ENCODE measurements around the gene HSD3B2. TPM values are rescaled to one million over a fixed set of nuclear protein-coding genes. Genes with fewer than 3 reads are reported as not detected.

The HSD3B2 gene
- total RNA-seq, 1 donor from 2014 or later: not detected

- no peaks in the 10 kb centered on the region for H3K9me3 Mint-ChIP-seq (ENCODE audit: unreplicated experiment)
- peaks cover 3% of the 10 kb centered on the region for H3K27me3 Mint-ChIP-seq (ENCODE audit: unreplicated experiment)
- no peak overlapping the region for H3K4me3 Mint-ChIP-seq (ENCODE audit: unreplicated experiment)
- TF ChIP-seq, protein P1, sequence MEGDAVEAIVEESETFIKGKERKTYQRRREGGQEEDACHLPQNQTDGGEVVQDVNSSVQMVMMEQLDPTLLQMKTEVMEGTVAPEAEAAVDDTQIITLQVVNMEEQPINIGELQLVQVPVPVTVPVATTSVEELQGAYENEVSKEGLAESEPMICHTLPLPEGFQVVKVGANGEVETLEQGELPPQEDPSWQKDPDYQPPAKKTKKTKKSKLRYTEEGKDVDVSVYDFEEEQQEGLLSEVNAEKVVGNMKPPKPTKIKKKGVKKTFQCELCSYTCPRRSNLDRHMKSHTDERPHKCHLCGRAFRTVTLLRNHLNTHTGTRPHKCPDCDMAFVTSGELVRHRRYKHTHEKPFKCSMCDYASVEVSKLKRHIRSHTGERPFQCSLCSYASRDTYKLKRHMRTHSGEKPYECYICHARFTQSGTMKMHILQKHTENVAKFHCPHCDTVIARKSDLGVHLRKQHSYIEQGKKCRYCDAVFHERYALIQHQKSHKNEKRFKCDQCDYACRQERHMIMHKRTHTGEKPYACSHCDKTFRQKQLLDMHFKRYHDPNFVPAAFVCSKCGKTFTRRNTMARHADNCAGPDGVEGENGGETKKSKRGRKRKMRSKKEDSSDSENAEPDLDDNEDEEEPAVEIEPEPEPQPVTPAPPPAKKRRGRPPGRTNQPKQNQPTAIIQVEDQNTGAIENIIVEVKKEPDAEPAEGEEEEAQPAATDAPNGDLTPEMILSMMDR (IDR thresholded peaks at IDR 0.05; ENCODE audit: partially characterized antibody, unreplicated experiment): no peak
- H3K4me1 Mint-ChIP-seq (ENCODE audit: low read depth, unreplicated experiment): peaks cover 3% of the 10 kb centered on the region
- H3K36me3 Mint-ChIP-seq (ENCODE audit: unreplicated experiment): no peaks in the 10 kb centered on the region
- no peak overlapping the region for H3K27ac Mint-ChIP-seq (ENCODE audit: unreplicated experiment)
- DNase-seq: no peak
These were observed 53.1 kb downstream of the HSD3B2 start for GRCh38 chr1:119467857-119468668.

DNA sequence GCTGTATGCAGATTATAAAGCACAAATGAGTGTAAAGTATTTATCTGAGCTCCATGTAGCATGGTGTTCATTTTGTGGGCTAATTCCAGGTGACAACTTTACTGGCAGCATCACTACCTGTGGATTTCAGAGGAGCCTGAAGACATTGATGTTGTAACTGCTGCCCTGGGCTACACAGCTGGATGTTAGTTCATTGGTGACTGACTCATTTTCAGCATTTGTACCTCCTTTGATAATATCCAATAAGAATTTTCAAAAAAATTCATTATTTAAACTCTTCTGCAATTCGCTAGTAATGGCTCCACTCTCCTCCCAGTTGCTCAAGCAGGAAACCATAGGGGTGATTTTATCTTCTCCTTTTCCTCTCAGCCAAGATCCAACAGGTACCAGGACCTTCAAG, 54.8 kb downstream of the HSD3B2 start:
- no peak for DNase-seq
- H3K27ac Mint-ChIP-seq (ENCODE audit: unreplicated experiment): no peak overlapping the region
- no peaks in the 10 kb centered on the region for H3K36me3 Mint-ChIP-seq (ENCODE audit: unreplicated experiment)
- peaks cover 3% of the 10 kb centered on the region for H3K4me1 Mint-ChIP-seq (ENCODE audit: low read depth, unreplicated experiment)
- no peak overlapping the region for H3K4me3 Mint-ChIP-seq (ENCODE audit: unreplicated experiment)
- TF ChIP-seq, protein P1 (IDR thresholded peaks at IDR 0.05; ENCODE audit: partially characterized antibody, unreplicated experiment): no peak
- no peaks in the 10 kb centered on the region for H3K9me3 Mint-ChIP-seq (ENCODE audit: unreplicated experiment)
- peaks cover 3% of the 10 kb centered on the region for H3K27me3 Mint-ChIP-seq (ENCODE audit: unreplicated experiment)

- Mint-ChIP-seq H3K4me3 (ENCODE audit: unreplicated experiment) (no peak overlapping the region), H3K9me3 (ENCODE audit: unreplicated experiment) (no peaks in the 10 kb centered on the region), H3K27me3 (ENCODE audit: unreplicated experiment) (peaks cover 3% of the 10 kb centered on the region), H3K4me1 (ENCODE audit: low read depth, unreplicated experiment) (peaks cover 3% of the 10 kb centered on the region), H3K27ac (ENCODE audit: unreplicated experiment) (no peak overlapping the region), H3K36me3 (ENCODE audit: unreplicated experiment) (no peaks in the 10 kb centered on the region)
- DNase-seq: no peak
- TF ChIP-seq, protein P1 (IDR thresholded peaks at IDR 0.05; ENCODE audit: partially characterized antibody, unreplicated experiment): no peak
These were observed 55.4 kb downstream of the HSD3B2 start for GRCh38 chr1:119470377-119470776.

- DNase-seq: no peak
- Mint-ChIP-seq H3K27ac (ENCODE audit: unreplicated experiment) (no peak overlapping the region), H3K27me3 (ENCODE audit: unreplicated experiment) (peaks cover 6% of the 10 kb centered on the region), H3K36me3 (ENCODE audit: unreplicated experiment) (no peaks in the 10 kb centered on the region), H3K9me3 (ENCODE audit: unreplicated experiment) (no peaks in the 10 kb centered on the region), H3K4me1 (ENCODE audit: low read depth, unreplicated experiment) (peaks cover 3% of the 10 kb centered on the region), H3K4me3 (ENCODE audit: unreplicated experiment) (no peak overlapping the region)
- TF ChIP-seq, protein P1 (IDR thresholded peaks at IDR 0.05; ENCODE audit: partially characterized antibody, unreplicated experiment): no peak
These were observed 56.0 kb downstream of the HSD3B2 start for GRCh38 chr1:119470958-119471357.

GRCh38 chr1:119471566-119471965, 56.6 kb downstream of the HSD3B2 start:
- Mint-ChIP-seq H3K36me3 (ENCODE audit: unreplicated experiment) (no peaks in the 10 kb centered on the region), H3K27me3 (ENCODE audit: unreplicated experiment) (peaks cover 6% of the 10 kb centered on the region), H3K4me1 (ENCODE audit: low read depth, unreplicated experiment) (peaks cover 3% of the 10 kb centered on the region), H3K4me3 (ENCODE audit: unreplicated experiment) (no peak overlapping the region), H3K27ac (ENCODE audit: unreplicated experiment) (no peak overlapping the region), H3K9me3 (ENCODE audit: unreplicated experiment) (no peaks in the 10 kb centered on the region)
- DNase-seq: no peak
- TF ChIP-seq, protein P1 (IDR thresholded peaks at IDR 0.05; ENCODE audit: partially characterized antibody, unreplicated experiment): no peak
